Measurements from ENCODE around the gene CIAO3.

GRCh38 chr16:716768-717325, 23.9 kb downstream of the CIAO3 start:
- TF ChIP-seq, protein P1, sequence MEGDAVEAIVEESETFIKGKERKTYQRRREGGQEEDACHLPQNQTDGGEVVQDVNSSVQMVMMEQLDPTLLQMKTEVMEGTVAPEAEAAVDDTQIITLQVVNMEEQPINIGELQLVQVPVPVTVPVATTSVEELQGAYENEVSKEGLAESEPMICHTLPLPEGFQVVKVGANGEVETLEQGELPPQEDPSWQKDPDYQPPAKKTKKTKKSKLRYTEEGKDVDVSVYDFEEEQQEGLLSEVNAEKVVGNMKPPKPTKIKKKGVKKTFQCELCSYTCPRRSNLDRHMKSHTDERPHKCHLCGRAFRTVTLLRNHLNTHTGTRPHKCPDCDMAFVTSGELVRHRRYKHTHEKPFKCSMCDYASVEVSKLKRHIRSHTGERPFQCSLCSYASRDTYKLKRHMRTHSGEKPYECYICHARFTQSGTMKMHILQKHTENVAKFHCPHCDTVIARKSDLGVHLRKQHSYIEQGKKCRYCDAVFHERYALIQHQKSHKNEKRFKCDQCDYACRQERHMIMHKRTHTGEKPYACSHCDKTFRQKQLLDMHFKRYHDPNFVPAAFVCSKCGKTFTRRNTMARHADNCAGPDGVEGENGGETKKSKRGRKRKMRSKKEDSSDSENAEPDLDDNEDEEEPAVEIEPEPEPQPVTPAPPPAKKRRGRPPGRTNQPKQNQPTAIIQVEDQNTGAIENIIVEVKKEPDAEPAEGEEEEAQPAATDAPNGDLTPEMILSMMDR (IDR thresholded peaks at IDR 0.05), result no peak
- no peak for TF ChIP-seq POLR2A (IDR thresholded peaks at IDR 0.05)
